CD1c-positive myeloid dendritic cell (primary cell): ENCODE measurements around the gene KIRREL3.

Source experiments
- DNase-seq: peaks from one replicate; pipeline ENCODE4 v3.0.0-alpha.2; 2016; ENCODE audit errors: extremely low spot score

Gene KIRREL3

DNA sequence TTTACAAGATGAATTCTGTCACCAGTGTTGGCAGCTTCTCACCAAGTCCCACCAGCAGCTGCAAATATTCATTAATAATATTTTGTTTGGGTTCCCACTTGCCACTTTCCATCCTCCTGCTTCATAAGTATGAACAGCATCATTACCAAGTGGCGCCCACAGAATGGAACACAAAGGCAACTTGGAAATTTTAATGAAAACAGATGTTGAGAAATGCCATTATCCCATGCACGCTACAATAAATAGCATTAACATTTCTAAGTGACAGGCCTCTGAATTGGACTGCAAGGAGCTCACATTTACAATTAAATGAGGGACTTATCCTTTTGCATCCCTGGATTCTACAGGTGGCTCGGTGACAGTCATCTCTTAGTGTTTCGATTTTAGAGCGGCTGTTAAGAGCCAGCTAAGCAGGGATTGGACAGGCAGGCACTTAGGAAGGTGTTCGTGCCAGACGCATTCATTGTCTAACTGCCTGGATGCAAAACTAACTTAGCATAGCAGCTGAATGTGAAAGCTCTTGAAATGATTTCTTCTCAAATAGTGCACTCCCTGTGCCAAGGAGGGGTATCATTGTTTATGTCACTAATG is 170.3 kb downstream of the KIRREL3 start:
- DNase-seq, result no peak

DNA sequence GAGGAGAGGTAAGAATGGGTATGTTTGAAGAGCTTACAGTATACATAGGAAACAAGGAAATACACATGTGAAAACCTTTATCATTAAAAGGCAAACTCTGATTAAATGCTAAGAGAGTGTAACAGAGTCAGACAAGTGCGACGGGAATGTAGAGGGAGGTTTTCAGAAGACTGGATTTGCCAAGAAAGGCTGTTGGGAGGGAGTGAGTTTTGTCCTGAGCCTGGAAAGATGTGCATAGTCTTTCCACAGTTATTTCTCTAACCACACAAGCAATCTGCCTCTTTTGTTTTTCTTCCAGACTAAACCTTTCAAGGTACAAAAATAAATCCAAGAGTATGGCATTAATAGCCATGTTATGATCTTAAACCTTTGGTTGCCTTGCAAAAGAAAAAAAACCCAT is 170.9 kb downstream of the KIRREL3 start:
- no peak for DNase-seq

DNA sequence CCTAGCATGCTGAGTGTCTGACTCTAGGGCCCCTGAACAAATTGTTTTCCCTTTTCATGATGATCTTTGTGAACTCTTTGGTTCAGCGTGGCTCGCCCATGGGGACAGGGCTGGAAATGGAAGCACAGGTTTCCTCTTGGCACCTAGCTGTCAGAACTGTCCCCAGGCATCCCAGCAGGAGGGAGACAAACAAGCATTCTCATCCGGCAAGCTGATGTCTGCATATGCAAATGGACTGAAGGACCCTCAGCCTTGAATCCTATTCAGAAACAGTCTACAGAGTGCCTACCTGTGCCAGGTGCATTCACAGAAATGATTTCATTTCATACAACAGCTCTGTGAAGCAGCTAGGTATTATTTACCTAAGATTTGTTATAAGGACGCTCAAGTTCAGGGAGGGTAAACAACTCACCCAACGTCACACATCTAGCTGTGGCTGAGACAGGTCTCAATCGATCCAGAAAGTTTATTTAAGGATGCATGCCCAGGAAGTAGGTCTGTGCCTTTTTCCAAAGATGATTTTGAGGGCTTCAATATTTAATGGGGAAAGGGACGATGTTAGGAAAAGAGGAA is 176.4 kb downstream of the KIRREL3 start:
- no peak for DNase-seq

DNA sequence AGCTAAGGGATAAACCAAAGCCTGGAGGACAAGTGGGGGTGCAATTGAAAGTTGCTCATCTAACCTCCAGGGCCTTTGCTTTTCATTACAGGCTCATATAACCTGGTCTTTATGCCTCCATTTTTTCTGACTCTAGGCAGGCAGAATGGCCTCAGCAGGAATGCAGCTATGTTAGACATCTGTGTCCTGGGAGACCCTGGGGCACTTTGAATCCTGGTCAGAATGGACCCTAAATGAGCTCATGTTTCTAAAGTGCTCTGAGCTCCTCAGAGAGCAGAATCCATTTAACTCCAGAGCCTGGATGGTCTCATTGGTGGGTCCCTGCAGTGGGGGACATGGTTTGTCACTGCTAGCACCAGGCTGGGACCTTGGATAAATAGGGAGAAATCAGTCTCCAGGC is 177.3 kb downstream of the KIRREL3 start:
- no peak for DNase-seq

DNA sequence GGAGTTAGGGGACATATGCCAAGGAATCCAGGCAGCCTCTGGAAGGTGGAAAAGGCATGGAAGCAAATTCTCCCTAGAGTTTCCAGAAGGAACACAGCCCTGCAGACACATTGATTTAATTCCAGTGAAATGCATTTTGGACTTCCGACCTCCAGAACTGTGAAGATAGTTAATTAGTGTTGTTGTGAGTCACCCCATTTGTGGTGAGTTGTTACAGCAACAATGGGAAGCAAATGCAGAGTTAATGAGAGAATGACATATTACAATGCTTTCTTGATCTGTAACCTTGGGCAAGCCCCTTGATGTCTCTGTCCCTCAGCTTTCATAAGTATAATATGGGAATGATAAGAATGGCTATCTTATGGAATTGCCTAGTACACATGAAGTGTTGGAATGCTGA is 178.7 kb downstream of the KIRREL3 start:
- DNase-seq, result no peak

DNA sequence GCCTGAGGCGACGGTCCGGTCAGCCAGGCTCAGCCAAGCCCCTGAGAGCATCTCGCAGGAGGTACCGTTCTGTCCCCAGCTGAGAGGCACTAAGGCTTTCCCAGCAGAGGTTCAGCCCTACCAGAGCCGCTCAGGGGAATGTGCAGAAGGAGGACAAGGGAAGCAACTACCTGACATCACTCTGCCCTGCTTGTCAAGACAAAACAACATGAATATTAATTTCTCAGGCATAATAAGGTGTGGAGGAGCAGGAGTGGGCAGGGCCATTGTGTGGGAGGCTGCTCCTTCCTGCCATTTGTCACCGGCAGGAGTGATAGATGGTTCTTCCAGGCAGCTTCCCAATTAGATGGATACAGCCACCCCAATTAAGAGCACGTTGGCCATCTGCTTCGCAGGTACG is 181.4 kb downstream of the KIRREL3 start:
- DNase-seq, result no peak

DNA sequence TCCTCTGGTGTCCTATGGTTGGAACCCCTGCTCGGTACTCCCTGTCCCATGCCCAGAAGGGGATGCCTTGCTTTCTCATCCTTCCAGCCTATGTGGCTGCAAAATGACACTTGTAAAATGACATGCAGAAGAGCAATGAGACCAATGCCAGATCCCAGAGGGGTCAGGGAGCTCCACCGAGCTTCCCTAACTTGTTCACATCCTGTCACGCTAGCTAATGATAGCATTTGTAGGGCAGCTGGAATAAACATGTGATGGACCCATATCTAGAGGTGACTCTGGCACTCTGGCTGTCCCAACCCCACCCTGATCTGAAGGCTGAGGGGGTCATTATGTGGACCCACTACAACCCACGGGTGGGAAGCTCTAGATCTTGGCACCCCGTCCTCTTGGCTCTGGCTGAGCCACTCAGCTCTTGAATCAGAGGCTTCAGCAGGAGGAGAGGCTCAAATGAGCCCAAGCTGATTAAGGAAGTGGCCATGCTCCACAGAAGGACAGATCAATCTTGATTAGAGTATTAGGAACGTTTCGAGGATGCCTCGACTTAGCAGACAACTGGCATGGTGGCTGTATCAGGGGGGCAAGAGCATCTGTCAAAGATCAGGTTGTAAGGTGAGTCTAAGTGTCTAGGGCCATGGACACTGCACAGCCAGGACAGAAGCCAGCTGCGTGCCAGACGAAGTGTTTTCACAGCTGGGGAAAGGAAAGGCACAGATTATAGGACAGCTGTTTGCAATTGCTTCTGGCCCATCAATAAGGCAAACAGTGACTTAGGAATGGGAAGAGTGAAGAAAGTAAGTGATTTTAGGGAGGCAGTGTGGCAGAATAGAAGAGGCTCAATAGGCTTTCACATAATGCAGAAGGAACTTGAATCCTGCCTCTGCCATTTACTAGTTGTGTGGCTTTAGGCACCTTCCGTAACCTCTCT is 182.8 kb downstream of the KIRREL3 start:
- DNase-seq, result no peak

DNA sequence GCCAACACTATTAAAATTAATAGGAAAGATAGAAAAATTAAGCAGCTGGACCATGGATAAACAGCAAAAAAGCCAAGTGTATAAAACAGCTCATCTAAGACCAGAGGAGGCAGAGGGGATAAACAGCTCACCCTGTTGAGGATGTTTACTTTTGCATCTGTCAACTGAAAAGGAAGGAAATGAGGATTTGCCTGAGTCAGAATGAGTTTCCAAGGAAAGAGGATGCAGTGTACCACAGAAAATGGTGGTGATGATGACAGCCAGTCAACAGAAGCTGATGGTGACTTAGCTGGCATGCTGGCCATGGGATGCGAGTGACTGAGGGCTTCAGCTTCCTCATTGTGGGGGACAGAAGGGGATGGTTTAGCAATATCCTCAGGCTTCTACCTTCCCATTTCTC is 183.5 kb downstream of the KIRREL3 start:
- no peak for DNase-seq

DNA sequence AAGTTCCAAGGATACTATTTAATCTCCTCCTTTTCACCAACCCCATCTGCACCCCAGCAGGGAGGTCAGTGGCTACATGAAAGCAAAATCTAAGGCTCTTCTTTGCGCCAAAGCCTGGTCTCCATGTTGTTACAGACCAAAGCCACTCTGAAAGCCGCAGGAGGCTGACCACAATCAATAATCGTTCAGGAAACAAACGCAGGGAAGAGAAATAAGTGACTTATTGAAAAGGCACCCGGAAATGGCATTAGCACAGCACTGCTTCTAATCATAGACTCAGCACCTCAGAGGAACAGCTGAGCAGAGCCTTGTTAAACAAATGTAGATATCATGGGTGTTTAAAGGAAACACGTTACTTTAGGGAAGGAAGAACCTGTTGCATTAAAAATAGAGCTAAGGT is 183.9 kb downstream of the KIRREL3 start:
- DNase-seq, result no peak

DNA sequence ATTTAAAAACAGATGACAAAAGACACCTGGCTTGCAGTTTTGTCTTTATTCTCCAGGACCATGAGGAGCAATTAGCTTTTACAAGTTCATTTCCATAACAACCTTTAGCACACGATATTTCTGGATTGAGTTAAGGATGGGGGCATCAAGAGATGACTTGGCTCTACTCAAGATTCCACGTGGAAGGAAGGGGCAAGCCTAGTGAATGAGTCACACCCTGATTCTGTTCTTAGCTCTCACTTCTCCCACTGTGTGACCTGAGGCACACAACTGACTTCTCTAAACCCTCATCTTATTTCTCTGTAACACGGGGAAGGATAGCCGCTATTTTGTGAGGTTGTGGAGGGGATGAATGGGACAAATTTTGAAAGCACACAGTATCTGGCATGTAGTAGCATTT is 185.5 kb downstream of the KIRREL3 start:
- DNase-seq, result no peak

DNA sequence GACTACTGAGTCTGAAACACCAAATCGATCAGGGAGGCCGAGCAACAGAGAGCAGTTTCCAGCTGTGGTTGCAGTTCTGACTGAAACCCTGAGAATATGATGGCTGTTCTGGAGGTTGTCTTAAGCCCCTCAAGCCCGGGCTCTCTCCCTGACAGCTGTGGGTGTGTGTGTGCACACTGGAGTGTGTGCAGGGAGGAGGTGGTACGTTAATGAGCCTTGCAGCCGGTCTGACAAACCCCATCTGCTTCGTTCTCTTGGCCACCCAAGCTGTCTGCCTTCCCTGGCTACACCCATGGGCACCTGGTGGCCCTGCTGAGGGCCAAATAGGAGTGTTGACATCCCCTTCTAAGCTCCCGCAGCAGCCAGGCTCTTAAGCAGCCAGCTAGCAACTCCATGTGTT is 189.8 kb downstream of the KIRREL3 start:
- DNase-seq, result no peak

DNA sequence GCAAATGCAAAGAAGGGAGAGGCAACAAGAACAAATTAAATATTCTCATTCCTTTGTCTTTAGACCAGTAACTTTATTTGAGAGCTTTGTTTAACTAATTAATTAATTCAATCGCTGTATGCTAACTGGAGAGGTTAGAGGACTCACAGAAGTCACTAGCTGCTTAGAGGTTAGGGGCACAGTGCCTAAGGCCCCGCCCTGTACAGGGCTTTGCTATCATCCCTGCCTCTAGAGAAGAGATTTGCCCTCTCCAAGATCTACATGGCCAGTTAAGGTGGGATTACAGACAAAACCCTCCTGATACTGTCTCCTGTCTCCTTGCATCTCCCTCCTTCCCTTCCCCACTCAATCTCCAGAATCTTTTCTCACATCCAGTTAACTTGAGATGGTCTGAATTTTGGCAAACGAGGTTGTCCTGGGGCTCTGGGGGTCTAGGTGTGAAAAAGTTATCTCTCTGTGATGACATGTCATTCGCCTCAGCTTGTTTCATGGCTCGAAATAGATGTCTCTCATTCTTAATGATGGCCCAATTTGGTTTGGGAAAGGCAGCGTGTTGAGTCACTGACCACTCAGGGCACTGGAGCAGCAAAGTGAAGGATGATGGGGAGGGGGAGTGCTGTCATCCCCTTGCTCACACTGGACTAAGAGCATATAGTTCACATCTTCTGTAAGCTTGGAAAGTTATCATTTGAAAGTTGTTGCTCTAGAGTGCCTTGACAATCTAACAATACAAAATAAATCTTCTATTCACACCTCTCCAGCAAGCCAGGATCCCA is 190.9 kb downstream of the KIRREL3 start:
- no peak for DNase-seq

DNA sequence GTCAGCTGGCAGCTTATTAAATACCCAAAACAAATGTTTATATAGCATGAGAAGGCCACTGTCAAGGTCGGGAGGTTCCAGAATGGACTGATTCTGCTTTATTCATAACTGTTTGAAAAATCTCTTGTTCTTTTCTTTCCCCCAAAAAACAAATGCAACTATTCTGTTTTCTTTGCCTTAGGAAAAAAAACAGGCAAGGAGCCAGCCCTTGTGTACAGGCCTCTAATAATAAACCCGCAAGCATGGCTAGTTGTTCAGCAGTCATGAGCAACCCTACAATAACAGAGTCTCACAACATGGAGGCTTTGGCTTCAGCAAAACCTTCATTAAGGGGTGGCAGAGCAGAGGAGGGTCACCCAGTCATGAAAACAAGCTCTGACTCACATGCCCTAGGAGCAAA is 191.7 kb downstream of the KIRREL3 start:
- DNase-seq, result no peak

DNA sequence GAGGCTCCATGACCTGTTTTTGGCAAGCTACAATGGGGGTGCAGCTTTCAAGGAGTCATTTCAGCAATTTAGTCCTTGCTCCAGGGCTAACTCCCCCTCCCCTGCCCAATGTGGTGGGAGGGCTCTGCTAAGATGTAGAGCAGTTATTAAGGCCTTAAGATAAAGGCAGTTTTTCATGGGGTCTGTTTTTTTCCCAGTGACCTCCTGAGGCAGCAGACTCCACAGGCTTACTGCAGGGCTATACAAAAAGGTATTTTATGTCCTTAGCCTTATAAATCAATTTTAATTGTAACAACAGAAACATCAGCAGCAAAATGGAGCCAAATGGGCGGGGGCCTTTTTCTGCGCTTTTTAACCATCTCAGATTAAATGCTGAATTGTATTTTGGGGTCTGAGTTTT is 192.3 kb downstream of the KIRREL3 start:
- no peak for DNase-seq

DNA sequence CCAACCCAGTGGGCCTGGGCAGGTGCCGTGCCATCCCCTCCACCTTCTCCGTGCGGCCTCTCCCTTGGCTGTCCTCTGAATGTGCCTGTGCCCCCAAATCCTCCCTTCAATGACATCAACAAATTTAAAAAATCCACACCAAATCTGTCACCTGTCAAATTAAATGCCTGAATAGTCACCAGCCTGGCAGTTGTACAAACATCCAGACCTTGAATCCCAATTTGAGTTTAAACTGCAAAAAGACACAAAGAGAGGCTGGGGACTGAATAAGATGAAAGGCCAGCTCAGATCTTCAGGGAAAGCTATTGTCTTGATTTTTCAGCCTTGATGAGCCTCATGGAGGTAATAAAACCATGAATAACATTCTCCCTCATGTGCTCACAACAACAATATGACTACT is 194.7 kb downstream of the KIRREL3 start:
- DNase-seq, result no peak

DNA sequence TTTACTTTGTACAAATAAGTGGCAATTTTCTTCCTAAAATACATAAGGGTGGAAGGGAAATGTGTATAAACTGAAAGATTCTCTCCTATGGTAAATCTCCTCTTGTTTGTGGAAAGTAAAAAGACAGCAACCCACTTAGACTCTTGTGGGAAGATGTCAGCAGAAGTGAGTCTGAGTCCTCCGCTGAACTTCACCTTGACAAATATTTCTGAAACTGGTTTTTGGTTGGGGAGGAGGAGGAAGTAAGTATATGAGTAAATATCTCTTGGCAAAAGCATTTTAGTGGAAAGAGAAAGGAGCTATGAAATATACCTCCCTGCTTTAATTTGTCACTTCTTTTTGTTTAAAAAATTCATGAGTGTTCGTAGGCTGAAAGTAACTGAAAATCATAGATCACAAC is 196.2 kb downstream of the KIRREL3 start:
- DNase-seq, result no peak

DNA sequence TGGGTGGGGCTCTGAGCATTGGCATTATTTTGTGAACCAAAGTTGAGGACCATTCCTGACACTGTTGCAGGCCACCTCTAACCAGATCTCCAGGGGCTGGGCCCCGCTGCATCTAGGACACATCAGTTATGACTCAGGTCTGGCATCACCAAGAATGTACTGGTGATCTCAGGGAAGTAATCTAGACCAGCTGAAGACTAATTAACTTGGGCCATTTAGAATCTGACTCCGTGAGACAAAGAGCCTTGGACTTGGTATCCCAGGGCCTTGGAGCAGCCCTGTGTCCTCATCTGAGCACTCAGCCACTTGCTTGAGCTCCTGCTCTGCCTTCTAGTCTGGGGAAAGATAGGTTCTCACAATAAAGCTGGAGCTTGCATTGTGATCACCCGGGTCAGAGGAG is 200.6 kb downstream of the KIRREL3 start:
- no peak for DNase-seq

DNA sequence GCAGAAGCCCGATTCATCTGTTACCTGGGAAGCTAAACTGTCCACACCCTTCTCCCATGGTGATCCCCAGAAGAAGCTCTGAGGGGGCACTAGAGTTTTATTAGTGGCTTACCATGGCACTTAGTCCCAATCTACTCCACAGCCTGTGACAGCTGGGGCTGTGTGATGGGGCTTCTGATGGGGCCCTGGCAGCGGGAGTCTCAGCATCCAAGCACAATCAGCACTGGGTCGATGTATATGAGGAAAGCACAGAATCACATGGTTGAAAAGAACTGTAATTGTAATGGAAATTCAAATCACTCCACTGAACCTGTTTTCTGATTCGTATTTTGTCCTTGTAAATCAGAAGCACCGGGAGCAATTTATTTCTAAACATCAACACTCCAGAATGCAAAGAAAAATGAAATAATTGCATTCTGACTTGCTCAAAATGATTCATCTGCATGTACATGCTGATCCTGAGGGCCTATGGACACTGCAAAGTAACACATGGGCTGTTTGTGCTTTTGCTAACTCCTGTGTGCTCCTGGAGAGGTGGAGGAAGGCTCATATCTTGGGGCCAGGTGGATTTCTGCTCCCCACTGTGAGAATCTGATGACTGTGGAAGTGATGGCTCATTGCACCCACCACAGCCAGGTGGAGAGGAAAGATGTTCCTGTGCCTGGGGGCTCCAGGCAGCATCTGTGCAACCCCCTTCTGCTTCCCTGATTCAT is 203.0 kb downstream of the KIRREL3 start:
- no peak for DNase-seq

DNA sequence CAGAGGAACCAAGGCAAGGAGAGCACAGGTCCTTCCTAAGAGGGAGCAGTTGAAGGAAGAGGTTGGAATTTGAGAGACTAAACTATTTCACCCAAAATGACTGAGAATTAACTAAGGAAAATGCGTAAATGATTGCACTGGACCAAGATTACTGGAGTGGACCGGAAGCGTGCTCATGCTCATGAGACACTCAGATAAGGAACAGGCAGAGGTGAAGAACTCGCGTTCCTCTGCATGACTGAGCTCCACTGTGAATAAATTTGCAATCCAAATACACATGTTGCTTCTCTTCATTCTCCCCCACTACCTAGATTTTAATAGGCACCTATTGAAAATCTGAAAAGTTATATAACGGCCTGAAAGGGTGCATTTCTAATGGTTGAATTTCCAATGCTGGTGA is 207.0 kb downstream of the KIRREL3 start:
- DNase-seq, result no peak

DNA sequence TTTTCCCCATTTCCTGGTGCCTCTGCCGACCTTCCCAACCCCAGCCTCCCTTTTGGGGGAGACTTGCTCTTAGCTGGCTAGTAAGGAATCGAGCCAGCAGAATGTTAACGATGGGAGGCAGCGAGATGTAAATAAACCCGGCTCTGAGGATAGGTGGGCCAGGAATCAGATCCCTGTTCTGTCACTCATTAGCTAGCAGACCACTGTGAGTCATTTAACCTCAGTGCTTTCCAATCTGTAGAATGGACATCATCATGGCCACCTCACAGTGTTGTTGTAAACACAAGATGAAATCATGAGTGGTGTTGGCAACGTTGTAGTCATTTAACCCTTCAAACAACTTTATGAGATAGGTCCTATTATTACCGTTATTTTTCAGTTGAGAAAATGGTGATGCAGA is 208.6 kb downstream of the KIRREL3 start:
- DNase-seq, result no peak

DNA sequence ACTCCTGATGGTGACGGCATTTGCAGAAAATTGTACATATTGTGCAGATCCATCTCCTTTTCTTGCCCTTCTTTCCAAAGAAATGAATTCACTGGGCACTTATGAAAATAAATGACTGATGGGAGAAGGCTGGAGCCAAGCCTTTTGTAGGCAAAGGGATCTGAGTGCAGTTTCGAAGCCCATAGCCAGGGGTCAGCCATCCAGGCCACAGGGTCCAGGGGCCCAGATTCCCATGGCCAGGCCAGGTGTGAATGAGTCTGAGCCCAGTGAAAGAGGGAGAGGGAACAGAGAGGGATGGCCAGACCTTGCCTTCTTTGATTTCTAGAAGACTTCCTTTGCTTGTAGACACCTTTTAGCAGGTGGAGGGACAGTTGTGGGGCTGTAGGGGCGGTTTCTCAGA is 209.1 kb downstream of the KIRREL3 start:
- DNase-seq, result no peak
